Measurements from ENCODE around the gene PACS1.

- TF ChIP-seq CTCF (conservative IDR thresholded peaks at IDR 0.05; ENCODE audit: low read length) (no peak), EZH2phosphoT487 (IDR thresholded peaks at IDR 0.05; ENCODE audit: borderline replicate concordance) (no peak)
Observed at GRCh38 chr11:66281776-66282467, 211.8 kb downstream of the PACS1 start.
